Stimulated activated CD8-positive, alpha-beta memory T cell treated with anti-CD3 and anti-CD28 coated beads, Interleukin-15, amount 100 ng/mL, for 4 hours (primary cell): ENCODE measurements around the gene MAP1LC3B.
"Not testable (repeated sequence)": the region's sequence is repeated elsewhere in the genome, so short reads cannot be mapped to it uniquely, and the experiment has no call there.

Experiments used
- DNase-seq, 2 donors: peaks; one replicate each; pipeline ENCODE4 v3.0.0-alpha.2; 2020; ENCODE audit warnings: low read depth in 2 of 2

Gene MAP1LC3B

DNA sequence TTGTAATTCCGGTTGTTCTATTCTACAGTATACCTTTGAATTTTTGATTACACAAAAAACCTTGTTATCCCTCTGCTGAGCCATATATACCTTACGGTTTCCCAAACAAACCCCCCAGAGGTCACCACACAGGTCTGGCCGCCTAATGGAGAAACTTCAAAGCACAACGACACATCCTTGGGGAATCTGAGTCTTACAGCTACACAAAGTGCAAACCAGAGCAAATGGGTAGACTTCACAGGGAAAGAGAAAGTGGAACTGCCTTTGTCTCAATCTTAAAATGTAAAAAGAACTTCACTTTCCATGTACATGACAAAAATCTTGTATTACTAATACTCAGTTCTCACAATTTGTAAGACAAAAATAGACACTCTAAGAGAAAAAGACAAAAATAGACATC lies 11.3 kb upstream of the MAP1LC3B start:
- DNase-seq = no peak

DNA sequence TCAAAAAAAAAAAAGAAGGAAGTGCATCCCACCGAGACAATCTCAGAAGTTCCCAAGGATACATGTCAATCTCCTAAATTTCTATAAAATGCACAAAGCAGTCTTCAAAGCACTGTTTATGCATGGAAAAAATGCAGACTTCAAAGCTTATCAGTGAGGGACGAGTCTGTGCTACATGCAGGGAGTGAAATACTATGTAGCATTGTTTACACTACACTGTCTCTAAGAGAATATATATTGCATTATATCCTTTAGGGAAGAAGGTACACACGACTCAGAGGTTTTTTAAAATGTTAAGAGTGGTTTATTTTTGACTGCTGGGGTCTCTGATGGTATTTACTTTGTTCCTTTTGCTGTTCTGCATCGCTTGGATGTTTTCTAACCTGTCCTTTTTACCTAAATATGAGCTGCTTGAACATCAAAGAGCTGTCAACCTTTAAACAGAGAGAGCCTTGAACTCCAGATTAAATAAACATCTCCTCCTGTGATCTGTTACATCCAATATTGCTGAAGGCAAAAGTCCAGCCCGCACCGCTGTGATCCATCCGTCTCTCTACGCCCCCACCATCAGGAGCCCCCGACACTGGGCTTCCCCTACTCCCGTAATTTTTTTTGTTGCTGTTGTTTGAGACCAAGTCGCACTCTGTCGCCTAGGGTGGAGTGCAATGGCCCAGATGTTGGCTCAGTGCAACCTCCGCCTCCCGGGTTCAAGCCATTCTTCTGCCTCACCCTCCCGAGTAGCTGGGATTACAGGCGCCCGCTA lies 9.9 kb upstream of the MAP1LC3B start:
- DNase-seq = no peak

DNA sequence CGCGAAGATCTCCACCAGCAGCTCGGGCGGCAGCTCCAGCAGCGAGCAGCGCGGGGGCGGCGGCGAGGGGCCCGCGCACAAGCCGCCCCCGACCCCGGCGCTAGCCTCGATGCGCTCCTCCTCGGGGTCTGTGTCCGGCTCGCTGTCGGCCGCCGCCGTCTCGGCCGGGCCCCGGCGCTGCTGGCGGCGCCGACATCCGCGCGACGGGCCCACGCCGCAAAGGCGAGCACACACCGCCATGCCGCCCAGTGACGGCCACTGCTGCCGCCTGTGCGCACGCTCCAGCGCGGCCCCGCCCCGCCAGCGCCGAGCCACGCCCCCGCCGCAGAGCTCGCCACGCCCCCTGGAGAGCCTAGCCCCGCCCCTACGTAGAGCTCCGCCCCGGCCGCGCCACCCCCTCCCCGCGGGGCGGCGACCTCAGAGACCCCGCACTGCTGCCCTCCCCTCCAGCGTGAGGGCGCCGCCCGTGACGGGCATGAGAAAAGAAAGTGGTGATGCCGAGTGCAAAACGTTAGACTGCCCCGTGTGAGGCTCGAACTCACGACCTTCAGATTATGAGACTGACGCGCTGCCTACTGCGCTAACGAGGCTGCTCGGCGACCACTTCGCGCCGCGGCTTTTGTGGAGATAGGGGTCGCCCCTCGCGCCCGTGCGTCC lies 8.5 kb upstream of the MAP1LC3B start, which contains the start of gene FBXO31:
Gene FBXO31 (minus strand): TSS at position 272 of the 657 bp plus-strand sequence. CDS start 32 bp downstream, at position 240.
- DNase-seq = peak; percentile 79 to 83

DNA sequence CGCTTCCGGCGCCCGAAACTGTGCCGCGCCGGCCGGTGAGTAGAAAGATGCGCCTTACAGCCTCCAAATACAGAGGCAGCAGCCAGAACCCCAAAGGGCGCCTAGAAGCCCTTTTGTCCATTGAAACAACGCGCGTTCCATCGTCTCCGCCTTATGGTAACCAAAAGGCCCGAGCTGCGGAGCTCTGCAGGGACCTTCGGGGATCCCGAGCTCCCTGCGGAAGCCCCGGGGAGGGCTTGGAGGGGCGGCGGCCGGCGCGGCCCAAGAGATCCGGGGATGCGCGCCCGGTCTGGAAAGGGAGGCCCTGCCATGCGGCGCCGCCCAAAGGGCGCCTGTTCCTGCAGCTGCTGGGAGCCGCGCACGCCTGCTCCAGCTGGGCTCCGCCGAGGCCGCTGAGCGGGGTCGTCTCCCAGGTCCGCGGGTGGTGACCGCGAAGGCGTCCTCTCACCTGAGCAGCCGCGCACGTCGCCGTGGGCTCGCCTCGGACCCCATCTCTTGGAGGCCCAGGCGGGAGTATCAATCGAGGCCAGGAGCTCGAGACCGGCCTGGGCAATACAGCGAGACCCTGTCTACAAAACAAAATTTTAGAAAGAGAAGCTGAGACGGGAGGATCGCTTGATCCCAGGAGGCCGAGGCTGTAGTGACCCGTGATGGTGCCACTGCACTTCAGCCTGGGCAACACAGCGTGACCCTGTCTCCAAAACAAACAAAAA lies 7.8 kb upstream of the MAP1LC3B start:
- no peak for DNase-seq

DNA sequence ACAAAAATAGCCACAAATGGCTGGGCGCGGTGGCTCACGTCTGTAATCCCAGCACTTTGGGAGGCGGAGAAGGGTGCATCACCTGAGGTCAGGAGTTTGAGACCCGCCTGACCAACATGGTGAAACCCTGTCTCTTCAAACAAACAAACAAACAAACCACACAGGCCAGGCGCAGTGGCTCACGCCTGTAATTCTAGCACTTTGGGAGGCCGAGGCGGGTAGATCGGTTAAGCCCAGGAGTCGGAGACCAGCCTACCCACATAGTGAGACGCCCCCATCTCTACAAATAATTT lies 7.3 kb upstream of the MAP1LC3B start:
- not testable (repeated sequence) for DNase-seq

DNA sequence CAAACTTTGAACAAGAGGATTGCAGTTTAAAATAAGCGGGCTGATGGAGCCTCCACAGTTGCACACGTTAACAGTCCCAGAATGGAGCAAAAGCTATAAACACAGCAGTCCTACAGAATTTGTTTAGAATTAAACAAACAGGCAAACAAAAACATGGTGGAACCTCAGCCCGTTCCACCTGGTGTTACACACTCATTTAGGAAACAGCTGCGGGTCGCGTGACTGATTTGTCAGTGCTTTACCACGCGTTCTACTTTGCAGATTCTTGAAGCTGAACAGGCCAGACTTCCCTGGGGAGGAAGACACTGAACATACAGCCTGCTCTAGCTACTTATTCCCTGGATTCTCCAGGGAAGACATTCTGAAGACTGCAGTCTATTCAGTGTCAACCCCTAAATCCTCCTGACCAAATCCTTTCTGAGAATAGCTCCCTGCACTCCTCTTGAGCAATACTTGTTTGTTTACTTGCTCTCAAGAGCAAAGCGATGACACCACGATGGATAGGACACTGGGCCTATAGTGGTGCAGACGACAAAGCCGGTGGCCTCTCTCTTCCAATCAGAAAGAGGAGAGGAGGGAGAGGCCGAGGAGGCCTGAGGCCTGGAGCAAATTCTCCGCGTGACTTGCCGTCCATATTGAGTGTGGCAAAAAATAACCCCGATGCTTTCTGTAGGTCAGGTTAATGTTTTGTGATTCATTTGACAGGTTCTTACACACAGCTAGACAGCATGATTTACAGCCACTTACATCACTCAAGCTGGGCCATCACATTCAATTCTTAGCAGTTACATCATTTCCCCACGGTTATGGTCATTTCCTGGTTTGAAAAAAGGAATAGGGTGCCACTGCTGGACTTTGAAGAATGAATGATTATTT lies 4.0 kb upstream of the MAP1LC3B start:
- DNase-seq = peak; percentile 68 to 82

DNA sequence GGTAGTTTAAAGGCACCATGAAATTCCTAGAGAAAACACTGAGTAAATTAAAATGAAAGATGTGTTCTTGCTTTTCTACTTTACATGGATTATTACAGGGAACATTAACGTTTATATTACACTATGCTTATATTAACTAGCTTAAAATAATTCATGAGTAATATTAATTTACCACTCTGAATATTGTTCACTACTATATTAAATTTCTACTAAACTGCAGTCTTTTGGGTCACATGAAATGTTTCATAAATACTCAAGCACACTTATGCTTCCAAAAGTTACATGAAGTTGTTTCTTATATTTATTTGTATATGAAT lies 3.4 kb upstream of the MAP1LC3B start:
- no peak for DNase-seq

DNA sequence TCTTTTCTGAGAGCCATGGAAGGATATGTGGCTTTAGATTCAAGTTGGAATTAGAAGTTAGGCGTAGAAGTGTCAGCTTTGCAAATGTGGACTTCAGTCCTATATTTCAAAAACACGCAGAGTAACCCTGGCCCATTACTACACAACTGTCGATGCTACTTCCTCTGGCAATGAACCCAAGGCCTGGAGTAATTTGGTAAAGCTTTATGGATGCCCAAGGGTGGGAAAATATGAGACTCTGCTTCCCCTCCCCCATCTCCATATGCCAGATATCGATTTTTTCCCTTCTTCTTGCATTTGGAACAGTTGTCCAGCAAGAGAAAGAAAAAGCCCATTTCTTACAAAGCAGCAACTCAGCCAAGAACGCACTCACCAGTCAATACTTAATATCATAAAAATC lies 2.9 kb upstream of the MAP1LC3B start:
- DNase-seq = no peak

DNA sequence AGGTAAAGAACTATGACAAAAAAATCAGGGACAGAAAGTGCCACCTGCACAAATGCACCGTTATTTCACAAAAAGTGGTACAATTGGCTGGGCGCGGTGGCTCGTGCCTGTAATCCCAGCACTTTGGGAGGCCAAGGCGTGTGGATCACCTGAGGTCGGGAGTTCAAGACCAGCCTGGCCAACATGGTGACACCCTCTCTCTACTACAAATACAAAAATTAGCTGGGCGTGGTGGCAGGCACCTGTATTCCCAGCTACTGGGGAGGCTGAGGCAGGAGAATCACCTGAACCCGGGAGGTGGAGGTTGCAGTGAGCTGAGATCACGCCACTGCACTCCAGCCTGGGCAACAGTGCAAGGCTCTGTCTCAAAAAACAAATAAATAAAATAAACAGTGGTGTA lies 2.2 kb upstream of the MAP1LC3B start:
- DNase-seq = not testable (repeated sequence)

DNA sequence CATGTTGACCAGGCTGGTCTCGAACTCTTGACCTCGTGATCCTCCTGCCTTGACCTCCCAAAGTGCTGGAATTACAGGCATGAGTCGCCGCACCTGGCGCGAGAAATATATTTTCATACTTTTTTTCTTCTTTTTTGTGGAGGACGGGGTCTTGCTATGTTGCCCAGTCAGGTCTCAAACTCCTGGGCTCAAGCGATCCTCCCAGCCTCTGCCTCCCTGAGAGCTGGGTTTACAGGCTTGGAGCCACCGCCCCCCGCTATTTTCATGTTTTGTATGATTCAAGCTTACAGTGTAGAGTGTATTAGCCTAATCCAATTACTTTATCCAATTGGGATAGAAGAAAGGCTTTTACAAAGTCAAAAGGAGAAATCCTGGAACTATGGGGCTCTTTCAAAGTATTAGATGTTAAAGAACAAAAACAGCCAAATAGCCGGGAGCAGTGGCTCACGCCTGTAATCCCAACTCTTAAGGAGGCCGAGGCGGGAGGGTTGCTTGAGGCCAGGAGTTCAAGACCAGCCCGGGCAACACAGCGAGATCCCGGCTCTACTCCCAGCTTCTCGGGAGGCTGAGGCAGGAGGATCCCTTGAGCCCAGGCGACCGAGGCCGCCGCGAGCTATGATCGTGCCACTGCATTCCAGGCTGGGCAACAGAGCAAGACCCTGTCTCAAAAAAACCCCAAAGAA lies 1.4 kb upstream of the MAP1LC3B start:
- no peak for DNase-seq

DNA sequence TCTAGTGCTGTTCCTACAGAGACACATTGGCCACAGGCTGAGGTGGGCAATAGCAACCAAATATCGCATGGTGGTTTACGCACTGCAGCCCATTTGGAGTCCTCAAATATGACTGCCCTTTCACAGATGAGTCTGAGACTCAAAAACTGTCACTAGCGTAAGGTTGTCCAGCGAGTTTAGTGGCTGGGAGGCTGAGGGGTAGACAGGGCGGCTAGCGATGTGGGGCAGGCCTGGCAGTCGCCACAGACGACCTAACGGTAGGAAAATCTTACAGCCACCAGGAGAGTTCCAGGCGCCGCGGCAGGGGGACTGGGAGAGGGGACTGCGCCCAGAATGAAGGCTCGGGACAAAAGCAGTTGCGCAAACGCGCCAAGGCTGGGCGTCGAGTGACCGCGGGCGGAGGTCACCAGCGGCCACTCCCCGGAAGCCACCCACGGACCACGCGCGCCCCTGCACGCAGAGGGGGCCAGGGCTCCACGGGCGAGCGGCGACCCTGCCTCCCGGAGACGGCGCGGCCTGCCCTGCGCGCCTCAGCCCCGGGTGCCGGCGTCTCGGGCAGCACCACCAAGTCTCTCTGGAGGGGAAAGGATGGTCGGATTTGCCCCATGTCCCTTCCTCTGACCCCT lies 699 bp upstream of the MAP1LC3B start:
- no peak for DNase-seq

DNA sequence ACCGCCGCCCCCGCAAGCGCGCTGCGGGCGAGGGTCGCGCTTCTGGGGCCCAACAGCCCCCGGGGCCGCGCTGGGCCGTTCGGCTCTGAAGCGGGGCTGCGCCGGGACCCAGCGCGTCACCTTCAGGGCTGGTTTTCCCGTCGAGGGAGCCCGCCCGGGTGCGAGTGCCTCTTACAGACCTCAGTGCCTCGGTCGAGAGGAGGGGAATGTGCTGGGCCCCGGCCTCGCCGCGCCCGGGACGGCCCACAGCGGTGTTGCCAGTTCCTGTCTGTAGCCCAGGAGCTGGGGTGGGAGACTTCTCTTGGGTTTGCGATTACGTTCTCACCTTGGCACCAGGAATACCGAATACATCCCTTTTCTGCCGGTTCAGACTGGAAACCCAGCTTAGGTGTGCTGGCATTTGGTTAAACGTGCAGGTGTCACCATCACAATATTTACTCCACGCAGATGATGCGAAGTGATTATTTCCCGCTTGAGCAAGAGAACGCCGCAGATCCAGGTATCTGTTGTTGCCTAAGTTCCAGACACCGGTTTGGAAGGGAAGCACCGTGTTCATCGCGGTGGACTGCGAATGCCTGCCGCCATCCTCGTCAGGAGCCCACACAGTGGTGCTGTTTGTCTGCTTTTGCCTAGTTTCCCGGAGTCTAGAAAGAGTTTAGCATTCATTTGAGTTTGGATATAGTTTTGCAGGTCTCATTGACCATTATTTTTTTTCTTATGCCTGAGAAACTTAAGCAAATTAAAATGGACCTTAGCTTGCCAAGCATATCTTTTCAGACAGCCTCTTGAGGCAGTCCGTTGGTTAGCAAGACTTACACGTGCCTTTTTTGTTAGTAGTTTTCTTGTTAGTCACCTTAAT lies 914 bp downstream of the MAP1LC3B start:
- DNase-seq = no peak

DNA sequence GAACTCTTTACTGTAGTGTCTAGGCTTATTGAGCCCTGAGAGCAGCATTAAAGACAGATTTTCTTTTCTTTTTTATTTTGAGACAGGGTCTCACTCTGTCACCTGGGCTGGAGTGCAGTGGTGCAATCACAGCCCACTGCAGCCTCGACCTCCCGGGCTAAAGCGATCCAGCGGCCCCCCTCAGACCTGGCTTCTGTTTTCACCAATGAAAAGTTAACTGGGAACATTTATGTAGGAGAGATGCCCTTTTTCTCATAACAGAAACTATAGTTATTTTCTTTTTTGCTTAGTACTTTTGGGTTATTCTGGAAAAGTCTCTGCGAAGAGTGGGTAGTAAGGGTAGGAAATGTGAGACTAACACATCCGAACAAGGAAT lies 1.5 kb downstream of the MAP1LC3B start:
- DNase-seq = no peak

DNA sequence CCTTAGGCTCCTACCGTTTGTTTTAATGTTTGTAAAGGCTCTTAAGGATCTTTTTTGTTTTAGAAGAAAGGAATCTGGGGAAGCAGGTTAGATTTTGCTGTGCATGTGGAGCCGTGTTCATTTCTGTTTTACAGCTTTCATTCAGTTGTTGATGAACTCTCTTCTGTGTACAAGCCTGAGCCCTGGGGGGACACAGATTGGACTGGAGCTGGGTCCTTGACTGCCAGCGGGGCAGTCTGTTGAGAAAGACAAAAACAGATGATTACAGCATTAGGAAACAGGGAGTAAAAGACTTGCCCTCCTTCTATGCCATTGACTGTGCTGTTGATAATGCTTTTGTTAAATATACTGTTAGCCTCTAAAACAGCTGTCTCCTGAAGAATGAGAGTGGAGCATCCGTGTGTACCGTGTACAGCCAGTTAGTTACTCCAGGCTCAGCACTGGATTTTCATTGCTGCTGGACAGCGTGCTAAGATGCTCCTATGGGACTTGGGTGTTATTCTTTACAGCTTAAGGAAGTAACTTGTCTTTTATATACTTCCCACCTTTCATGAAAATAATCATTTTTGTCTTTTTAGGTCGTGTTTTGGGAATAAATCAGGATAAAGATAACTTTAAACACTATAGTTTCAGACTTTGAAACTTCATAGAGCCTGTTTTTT lies 3.2 kb downstream of the MAP1LC3B start:
- DNase-seq = no peak

DNA sequence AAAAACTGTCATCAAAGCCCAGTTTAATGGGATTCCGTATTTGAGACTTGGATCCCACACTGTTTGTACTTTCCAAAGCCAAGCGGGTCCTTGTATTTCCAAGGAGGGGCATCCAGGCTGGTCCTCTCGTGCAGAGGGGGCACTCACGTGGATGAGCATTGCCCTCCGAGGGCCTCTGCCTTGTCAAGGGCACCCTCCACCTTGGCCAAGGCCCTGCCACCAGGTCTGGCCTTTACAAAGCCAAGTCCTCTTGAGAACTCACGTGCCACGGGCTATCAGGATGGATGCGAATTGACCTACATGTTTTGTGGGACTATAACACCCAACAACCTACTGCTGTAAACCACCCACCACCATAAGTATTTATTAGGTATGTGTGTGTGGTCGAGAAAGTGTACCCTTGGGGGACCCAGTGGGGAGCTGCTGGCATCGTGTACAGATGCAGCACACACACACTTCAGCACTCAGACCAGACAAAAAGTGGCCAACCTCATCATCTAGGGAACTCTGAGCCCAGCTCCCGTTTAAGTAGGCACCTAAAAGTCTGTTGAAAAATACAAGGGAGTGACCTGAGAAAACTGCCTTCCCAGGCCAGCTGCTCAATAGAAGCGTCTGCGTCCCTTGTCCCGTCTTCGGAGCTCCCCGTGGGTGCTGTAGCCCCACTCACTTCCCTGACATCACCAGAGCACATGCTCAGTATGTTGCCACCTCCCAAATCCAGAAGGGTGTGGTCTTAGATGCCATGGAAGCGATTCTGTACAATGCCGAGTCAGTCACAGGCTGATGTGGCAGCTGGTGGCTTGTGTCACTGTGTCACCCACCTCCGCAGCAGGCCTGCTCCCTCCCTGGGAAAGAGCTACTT lies 12.9 kb downstream of the MAP1LC3B start:
- no peak for DNase-seq

DNA sequence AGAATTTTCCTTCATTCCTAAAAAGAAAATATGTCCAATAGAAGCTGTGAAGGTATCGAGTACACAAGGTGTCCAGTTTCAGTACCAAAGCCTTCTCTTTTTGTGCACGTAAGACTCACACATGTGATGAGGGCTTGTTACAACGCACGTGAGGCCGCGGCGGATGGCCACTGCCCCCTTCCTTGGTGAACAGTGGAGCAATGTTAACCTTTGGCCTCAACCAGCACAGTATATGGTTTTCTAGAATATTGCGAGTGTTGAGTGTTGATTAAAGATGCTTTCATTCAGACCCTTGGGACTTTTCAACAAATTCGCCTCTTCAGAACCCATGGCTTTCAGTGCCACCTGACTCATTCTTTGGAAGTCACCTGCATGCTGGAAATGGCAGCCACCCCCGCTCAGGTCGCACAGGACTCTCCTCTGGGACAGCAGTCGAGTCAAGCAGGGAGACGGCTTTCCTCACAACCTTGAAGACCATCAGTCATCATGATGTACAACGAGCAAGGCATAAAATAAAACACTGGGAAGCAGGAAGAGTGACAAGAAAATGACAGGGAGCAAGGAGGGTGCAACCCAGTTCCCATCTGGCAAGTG lies 14.5 kb downstream of the MAP1LC3B start:
- no peak for DNase-seq

DNA sequence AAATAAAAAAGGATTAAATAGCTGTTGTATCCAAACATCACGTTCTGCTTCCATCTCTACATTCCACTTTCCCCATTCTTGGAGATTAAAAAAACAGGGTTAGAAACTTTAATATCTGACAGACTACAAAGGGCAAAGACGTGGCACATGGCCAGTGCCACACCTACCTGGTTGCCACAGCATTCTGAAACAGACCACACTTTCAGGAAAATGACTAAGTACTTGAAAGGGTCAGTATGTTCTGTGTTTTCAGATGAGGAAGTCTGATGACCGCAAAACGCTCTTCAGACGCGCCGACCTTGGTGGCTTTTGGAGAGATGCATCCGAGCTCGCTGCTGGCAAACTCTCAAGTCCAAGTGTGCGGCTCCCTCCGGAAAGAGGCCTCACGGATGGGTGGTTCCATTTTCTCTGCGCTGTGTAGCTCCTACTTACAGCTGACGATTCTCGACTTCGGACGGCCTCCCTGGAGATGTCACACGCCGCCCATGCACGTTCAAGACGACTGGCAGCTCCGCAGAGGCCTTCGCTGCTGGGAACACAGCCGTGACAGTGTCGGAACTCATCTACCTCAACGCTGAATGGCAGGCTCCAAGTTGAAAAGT lies 15.5 kb downstream of the MAP1LC3B start:
- DNase-seq = no peak

DNA sequence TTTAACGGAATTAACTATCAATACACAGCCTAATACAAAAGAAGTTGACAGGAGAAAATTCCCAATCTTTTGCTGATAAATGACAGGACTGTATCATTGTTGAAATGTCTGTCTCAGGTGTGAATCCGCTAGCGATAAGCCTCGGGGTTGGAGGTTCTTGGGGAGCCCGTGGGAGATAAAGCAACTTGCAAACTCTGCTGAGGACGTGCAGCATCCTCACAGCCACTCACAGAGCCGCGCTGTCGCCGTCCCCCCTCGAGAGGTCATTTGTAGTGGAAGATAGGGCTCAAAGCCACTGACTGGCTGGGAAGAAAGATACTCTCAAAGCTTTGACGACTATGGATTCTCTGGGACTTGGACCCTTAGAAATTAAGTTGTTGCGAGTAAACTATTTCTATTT lies 17.0 kb downstream of the MAP1LC3B start:
- no peak for DNase-seq
